ENCODE data around the gene SSMEM1. TPM values are rescaled to one million over a fixed set of nuclear protein-coding genes. Genes with fewer than 3 reads are reported as not detected.

Gene SSMEM1
- total RNA-seq, 3 donors from 2014 or later = not detected

- DNase-seq = no peak
- H3K27me3 Mint-ChIP-seq (ENCODE audit: low read depth) = no peaks in the 10 kb centered on the region
- no peak overlapping the region for H3K4me3 Mint-ChIP-seq
- ATAC-seq = no peak
- H3K36me3 Mint-ChIP-seq (ENCODE audit: insufficient read depth) = peaks cover 30% of the 10 kb centered on the region
- H3K4me1 Mint-ChIP-seq (ENCODE audit: low read depth) = peaks cover under 1% of the 10 kb centered on the region
- no peaks in the 10 kb centered on the region for H3K9me3 Mint-ChIP-seq
Measured at GRCh38 chr7:130196476-130196875, 11.2 kb upstream of the SSMEM1 start.

- no peaks in the 10 kb centered on the region for H3K9me3 Mint-ChIP-seq
- H3K4me1 Mint-ChIP-seq (ENCODE audit: low read depth) = peaks cover 2% of the 10 kb centered on the region
- no peak overlapping the region for H3K4me3 Mint-ChIP-seq
- H3K36me3 Mint-ChIP-seq (ENCODE audit: insufficient read depth) = peaks cover 34% of the 10 kb centered on the region
- H3K27me3 Mint-ChIP-seq (ENCODE audit: low read depth) = no peaks in the 10 kb centered on the region
- ATAC-seq (no peak), DNase-seq (no peak)
Measured at GRCh38 chr7:130197094-130197493, 10.6 kb upstream of the SSMEM1 start.

GRCh38 chr7:130201796-130202195 is 5.9 kb upstream of the SSMEM1 start:
- ATAC-seq (no peak), DNase-seq (no peak)
- H3K36me3 Mint-ChIP-seq (ENCODE audit: insufficient read depth) = peaks cover 30% of the 10 kb centered on the region
- H3K4me3 Mint-ChIP-seq = no peak overlapping the region
- no peaks in the 10 kb centered on the region for H3K9me3 Mint-ChIP-seq
- no peaks in the 10 kb centered on the region for H3K27me3 Mint-ChIP-seq (ENCODE audit: low read depth)
- peaks cover 20% of the 10 kb centered on the region for H3K4me1 Mint-ChIP-seq (ENCODE audit: low read depth)

- ATAC-seq (peak; percentile 97 to 98), DNase-seq (peak; percentile 91)
- peaks cover 16% of the 10 kb centered on the region for H3K36me3 Mint-ChIP-seq (ENCODE audit: insufficient read depth)
- H3K4me3 Mint-ChIP-seq = peak within 1 kb of the TSS; percentile 99
- peaks cover 20% of the 10 kb centered on the region for H3K4me1 Mint-ChIP-seq (ENCODE audit: low read depth)
- H3K9me3 Mint-ChIP-seq = no peaks in the 10 kb centered on the region
- no peaks in the 10 kb centered on the region for H3K27me3 Mint-ChIP-seq (ENCODE audit: low read depth)
Measured at GRCh38 chr7:130205084-130205947, 2.3 kb upstream of the SSMEM1 start, which contains the start of gene TMEM209. TMEM209 (minus strand) TSS chr7:130205406; CDS start chr7:130205375, 31 bp downstream.

DNA sequence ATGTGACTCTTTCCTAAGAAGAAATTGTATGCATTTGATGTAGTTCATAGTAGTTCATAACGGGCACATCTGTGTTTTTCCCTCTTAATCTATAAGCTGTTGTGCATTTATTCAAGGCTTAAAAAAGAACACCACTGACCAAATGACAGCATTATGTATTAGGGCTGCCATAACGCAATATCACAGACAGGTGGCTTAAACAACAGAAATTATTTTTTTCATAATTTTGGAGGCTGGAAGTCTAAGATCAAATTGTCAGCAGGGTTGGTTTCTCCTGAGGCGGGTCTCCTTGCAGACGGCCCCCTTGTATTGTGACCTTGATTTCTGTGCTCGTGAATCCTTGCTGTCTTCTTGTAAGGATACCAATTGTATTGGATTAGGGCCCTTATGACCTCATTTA is 627 bp upstream of the SSMEM1 start:
- Mint-ChIP-seq H3K27me3 (ENCODE audit: low read depth) (no peaks in the 10 kb centered on the region), H3K36me3 (ENCODE audit: insufficient read depth) (peaks cover 7% of the 10 kb centered on the region), H3K4me1 (ENCODE audit: low read depth) (peaks cover 18% of the 10 kb centered on the region), H3K9me3 (no peaks in the 10 kb centered on the region), H3K4me3 (no peak overlapping the region)
- DNase-seq (no peak), ATAC-seq (no peak)

DNA sequence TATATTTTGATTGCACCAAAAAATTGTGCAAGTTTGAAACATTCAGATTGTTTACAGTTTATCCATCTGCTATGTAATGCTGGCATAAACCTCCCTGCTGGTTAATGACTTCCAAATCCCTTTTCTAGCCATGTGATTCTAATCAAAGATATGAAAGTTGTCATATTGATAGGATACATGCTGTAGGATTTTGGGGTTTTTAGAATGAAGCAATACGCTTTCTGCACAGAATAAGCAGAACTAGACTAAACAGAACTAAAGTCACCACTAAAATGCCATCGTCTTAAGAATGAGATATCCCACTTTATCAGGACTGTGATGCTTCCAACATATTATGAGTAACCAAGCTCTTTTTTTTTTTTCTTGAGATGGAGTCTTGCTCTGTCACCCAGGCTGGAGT is 856 bp downstream of the SSMEM1 start:
- DNase-seq = no peak
- no peak for ATAC-seq
- H3K9me3 Mint-ChIP-seq = no peaks in the 10 kb centered on the region
- peaks cover 13% of the 10 kb centered on the region for H3K4me1 Mint-ChIP-seq (ENCODE audit: low read depth)
- peaks cover 2% of the 10 kb centered on the region for H3K36me3 Mint-ChIP-seq (ENCODE audit: insufficient read depth)
- no peak overlapping the region for H3K4me3 Mint-ChIP-seq
- no peaks in the 10 kb centered on the region for H3K27me3 Mint-ChIP-seq (ENCODE audit: low read depth)

GRCh38 chr7:130210181-130210935 is 2.7 kb downstream of the SSMEM1 start:
- Mint-ChIP-seq H3K9me3 (no peaks in the 10 kb centered on the region), H3K27me3 (ENCODE audit: low read depth) (peaks cover 8% of the 10 kb centered on the region), H3K4me1 (ENCODE audit: low read depth) (peaks cover 5% of the 10 kb centered on the region), H3K36me3 (ENCODE audit: insufficient read depth) (no peaks in the 10 kb centered on the region), H3K4me3 (no peak overlapping the region)
- DNase-seq = no peak
- no peak for ATAC-seq

- ATAC-seq (no peak), DNase-seq (no peak)
- Mint-ChIP-seq H3K36me3 (ENCODE audit: insufficient read depth) (no peaks in the 10 kb centered on the region), H3K4me1 (ENCODE audit: low read depth) (no peaks in the 10 kb centered on the region), H3K9me3 (no peaks in the 10 kb centered on the region), H3K27me3 (ENCODE audit: low read depth) (peaks cover 8% of the 10 kb centered on the region), H3K4me3 (no peak overlapping the region)
Measured at GRCh38 chr7:130213828-130214227, 6.2 kb downstream of the SSMEM1 start.

GRCh38 chr7:130216025-130216424 is 8.4 kb downstream of the SSMEM1 start:
- Mint-ChIP-seq H3K36me3 (ENCODE audit: insufficient read depth) (no peaks in the 10 kb centered on the region), H3K4me3 (no peak overlapping the region), H3K4me1 (ENCODE audit: low read depth) (no peaks in the 10 kb centered on the region), H3K9me3 (no peaks in the 10 kb centered on the region), H3K27me3 (ENCODE audit: low read depth) (peaks cover 8% of the 10 kb centered on the region)
- ATAC-seq = no peak
- no peak for DNase-seq

DNA sequence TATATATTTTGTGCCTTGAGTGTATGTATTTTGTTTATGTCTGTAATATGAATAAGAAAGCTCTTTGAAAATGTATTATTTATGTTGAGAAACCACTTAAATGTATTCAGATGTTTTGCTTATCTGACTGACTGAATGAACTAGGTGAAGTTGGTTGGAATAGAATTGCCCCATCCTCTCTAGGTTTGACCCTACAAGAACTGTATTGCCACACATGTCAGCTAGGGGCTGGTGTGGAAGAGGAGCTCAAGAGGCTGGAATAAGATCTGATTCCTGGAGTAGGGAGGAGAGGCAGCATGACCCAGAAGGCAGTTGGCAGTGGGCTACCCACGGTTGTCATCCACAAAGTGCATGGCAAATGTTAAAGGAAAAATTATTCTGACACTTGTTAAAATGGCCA is 9.1 kb downstream of the SSMEM1 start:
- Mint-ChIP-seq H3K36me3 (ENCODE audit: insufficient read depth) (no peaks in the 10 kb centered on the region), H3K9me3 (no peaks in the 10 kb centered on the region), H3K4me3 (no peak overlapping the region), H3K27me3 (ENCODE audit: low read depth) (peaks cover 8% of the 10 kb centered on the region), H3K4me1 (ENCODE audit: low read depth) (no peaks in the 10 kb centered on the region)
- ATAC-seq (no peak), DNase-seq (no peak)

GRCh38 chr7:130218806-130219620 is 11.4 kb downstream of the SSMEM1 start:
- DNase-seq (no peak), ATAC-seq (no peak)
- no peaks in the 10 kb centered on the region for H3K36me3 Mint-ChIP-seq (ENCODE audit: insufficient read depth)
- H3K9me3 Mint-ChIP-seq = no peaks in the 10 kb centered on the region
- H3K4me1 Mint-ChIP-seq (ENCODE audit: low read depth) = no peaks in the 10 kb centered on the region
- peaks cover 5% of the 10 kb centered on the region for H3K27me3 Mint-ChIP-seq (ENCODE audit: low read depth)
- no peak overlapping the region for H3K4me3 Mint-ChIP-seq

DNA sequence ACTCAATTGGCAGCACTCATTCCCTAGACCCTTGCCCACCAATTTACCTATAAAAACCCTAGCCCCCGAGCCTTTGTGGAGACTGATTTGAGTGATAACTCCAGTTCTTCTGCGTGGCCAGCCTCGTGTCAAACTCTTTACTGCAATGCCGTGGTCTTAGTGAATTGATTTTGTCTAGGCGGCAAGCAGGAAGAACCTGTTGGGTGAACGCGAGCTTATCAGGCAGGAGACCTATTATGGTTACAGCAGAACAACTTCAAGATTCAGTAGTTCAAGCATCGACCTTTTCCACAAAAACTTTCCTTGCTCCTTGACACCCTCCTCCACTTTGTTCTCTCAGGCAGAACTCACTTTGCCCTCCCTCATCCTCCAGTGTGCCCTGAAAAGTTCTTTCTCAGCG is 12.2 kb downstream of the SSMEM1 start:
- ATAC-seq = no peak
- H3K4me1 Mint-ChIP-seq (ENCODE audit: low read depth) = no peaks in the 10 kb centered on the region
- no peaks in the 10 kb centered on the region for H3K27me3 Mint-ChIP-seq (ENCODE audit: low read depth)
- DNase-seq = no peak
- no peaks in the 10 kb centered on the region for H3K9me3 Mint-ChIP-seq
- H3K36me3 Mint-ChIP-seq (ENCODE audit: insufficient read depth) = no peaks in the 10 kb centered on the region
- H3K4me3 Mint-ChIP-seq = no peak overlapping the region

GRCh38 chr7:130221746-130222145 is 14.1 kb downstream of the SSMEM1 start:
- H3K4me1 Mint-ChIP-seq (ENCODE audit: low read depth) = no peaks in the 10 kb centered on the region
- H3K36me3 Mint-ChIP-seq (ENCODE audit: insufficient read depth) = no peaks in the 10 kb centered on the region
- ATAC-seq = no peak
- DNase-seq = no peak
- H3K9me3 Mint-ChIP-seq = no peaks in the 10 kb centered on the region
- H3K4me3 Mint-ChIP-seq = no peak overlapping the region
- H3K27me3 Mint-ChIP-seq (ENCODE audit: low read depth) = no peaks in the 10 kb centered on the region

GRCh38 chr7:130223646-130224045 is 16.0 kb downstream of the SSMEM1 start:
- Mint-ChIP-seq H3K27me3 (ENCODE audit: low read depth) (no peaks in the 10 kb centered on the region), H3K4me3 (no peak overlapping the region), H3K4me1 (ENCODE audit: low read depth) (no peaks in the 10 kb centered on the region), H3K36me3 (ENCODE audit: insufficient read depth) (no peaks in the 10 kb centered on the region), H3K9me3 (no peaks in the 10 kb centered on the region)
- DNase-seq (no peak), ATAC-seq (no peak)
